Ishikawa (cell line): ENCODE measurements around the gene ZNF554.

Source experiments
- CEBPB ChIP-seq: IDR thresholded peaks from 2 replicates; pipeline ENCODE4 v1.6.1; 2012
- EGR1 ChIP-seq: IDR thresholded peaks from 2 replicates; pipeline ENCODE4 v1.6.1; 2012
- EP300 ChIP-seq: IDR thresholded peaks from 2 replicates; pipeline ENCODE4 v1.6.1; 2012; ENCODE audit warnings: borderline replicate concordance
- TAF1 ChIP-seq: IDR thresholded peaks from 2 replicates; pipeline ENCODE4 v1.6.1; 2012; ENCODE audit warnings: low read depth, mild to moderate bottlenecking
- TEAD4 ChIP-seq: IDR thresholded peaks from 2 replicates; pipeline ENCODE4 v1.6.1; 2012
- ZBTB7A ChIP-seq: IDR thresholded peaks from 2 replicates; pipeline ENCODE4 v1.6.1; 2012; ENCODE audit warnings: low read depth

- TF ChIP-seq TEAD4 (no peak), CEBPB (no peak), EGR1 (no peak), ZBTB7A (no peak), EP300 (no peak), TAF1 (no peak)
Measured at GRCh38 chr19:2798733-2799132, 20.9 kb upstream of the ZNF554 start.
